ENCODE results near the gene ANXA10. TPM values are rescaled to one million over a fixed set of nuclear protein-coding genes. Genes with fewer than 3 reads are reported as not detected.

ANXA10 gene
- total RNA-seq, 1 donor from 2014 or later: not detected

- Mint-ChIP-seq H3K36me3 (ENCODE audit: low read depth, unreplicated experiment) (no peaks in the 10 kb centered on the region), H3K27ac (ENCODE audit: unreplicated experiment) (no peak overlapping the region), H3K27me3 (ENCODE audit: unreplicated experiment) (no peaks in the 10 kb centered on the region), H3K9me3 (ENCODE audit: unreplicated experiment) (no peaks in the 10 kb centered on the region), H3K4me3 (ENCODE audit: unreplicated experiment) (no peak overlapping the region), H3K4me1 (ENCODE audit: unreplicated experiment) (no peaks in the 10 kb centered on the region)
- no peak for DNase-seq (ENCODE audit: low spot score)
- TF ChIP-seq CTCF (IDR thresholded peaks at IDR 0.05; ENCODE audit: unreplicated experiment): no peak
Observed at GRCh38 chr4:168162604-168163003, 70.3 kb downstream of the ANXA10 start.

GRCh38 chr4:168163106-168163505 lies 70.8 kb downstream of the ANXA10 start:
- Mint-ChIP-seq H3K4me3 (ENCODE audit: unreplicated experiment) (no peak overlapping the region), H3K27me3 (ENCODE audit: unreplicated experiment) (no peaks in the 10 kb centered on the region), H3K27ac (ENCODE audit: unreplicated experiment) (no peak overlapping the region), H3K9me3 (ENCODE audit: unreplicated experiment) (no peaks in the 10 kb centered on the region), H3K4me1 (ENCODE audit: unreplicated experiment) (no peaks in the 10 kb centered on the region), H3K36me3 (ENCODE audit: low read depth, unreplicated experiment) (no peaks in the 10 kb centered on the region)
- TF ChIP-seq CTCF (IDR thresholded peaks at IDR 0.05; ENCODE audit: unreplicated experiment): no peak
- DNase-seq (ENCODE audit: low spot score): no peak

GRCh38 chr4:168164045-168164444 lies 71.7 kb downstream of the ANXA10 start:
- Mint-ChIP-seq H3K36me3 (ENCODE audit: low read depth, unreplicated experiment) (no peaks in the 10 kb centered on the region), H3K4me3 (ENCODE audit: unreplicated experiment) (no peak overlapping the region), H3K4me1 (ENCODE audit: unreplicated experiment) (no peaks in the 10 kb centered on the region), H3K27ac (ENCODE audit: unreplicated experiment) (no peak overlapping the region), H3K9me3 (ENCODE audit: unreplicated experiment) (no peaks in the 10 kb centered on the region), H3K27me3 (ENCODE audit: unreplicated experiment) (no peaks in the 10 kb centered on the region)
- no peak for TF ChIP-seq CTCF (IDR thresholded peaks at IDR 0.05; ENCODE audit: unreplicated experiment)
- no peak for DNase-seq (ENCODE audit: low spot score)

GRCh38 chr4:168164915-168165548 lies 72.7 kb downstream of the ANXA10 start:
- no peak for TF ChIP-seq CTCF (IDR thresholded peaks at IDR 0.05; ENCODE audit: unreplicated experiment)
- no peak for DNase-seq (ENCODE audit: low spot score)
- Mint-ChIP-seq H3K27me3 (ENCODE audit: unreplicated experiment) (no peaks in the 10 kb centered on the region), H3K27ac (ENCODE audit: unreplicated experiment) (no peak overlapping the region), H3K4me3 (ENCODE audit: unreplicated experiment) (no peak overlapping the region), H3K4me1 (ENCODE audit: unreplicated experiment) (no peaks in the 10 kb centered on the region), H3K36me3 (ENCODE audit: low read depth, unreplicated experiment) (no peaks in the 10 kb centered on the region), H3K9me3 (ENCODE audit: unreplicated experiment) (no peaks in the 10 kb centered on the region)

GRCh38 chr4:168167714-168168284 lies 75.5 kb downstream of the ANXA10 start:
- H3K4me1 Mint-ChIP-seq (ENCODE audit: unreplicated experiment): no peaks in the 10 kb centered on the region
- H3K27ac Mint-ChIP-seq (ENCODE audit: unreplicated experiment): no peak overlapping the region
- TF ChIP-seq CTCF (IDR thresholded peaks at IDR 0.05; ENCODE audit: unreplicated experiment): no peak
- H3K27me3 Mint-ChIP-seq (ENCODE audit: unreplicated experiment): no peaks in the 10 kb centered on the region
- no peak overlapping the region for H3K4me3 Mint-ChIP-seq (ENCODE audit: unreplicated experiment)
- no peaks in the 10 kb centered on the region for H3K9me3 Mint-ChIP-seq (ENCODE audit: unreplicated experiment)
- no peak for DNase-seq (ENCODE audit: low spot score)
- H3K36me3 Mint-ChIP-seq (ENCODE audit: low read depth, unreplicated experiment): no peaks in the 10 kb centered on the region

Measured in endothelial cell (in vitro differentiated cells).